ENCODE measurements around the gene LIF. TPM values are rescaled to one million over a fixed set of nuclear protein-coding genes. Genes with fewer than 3 reads are reported as not detected.

LIF gene
- total RNA-seq, 1 experiment from 2014 or later = 34.4 TPM

DNA sequence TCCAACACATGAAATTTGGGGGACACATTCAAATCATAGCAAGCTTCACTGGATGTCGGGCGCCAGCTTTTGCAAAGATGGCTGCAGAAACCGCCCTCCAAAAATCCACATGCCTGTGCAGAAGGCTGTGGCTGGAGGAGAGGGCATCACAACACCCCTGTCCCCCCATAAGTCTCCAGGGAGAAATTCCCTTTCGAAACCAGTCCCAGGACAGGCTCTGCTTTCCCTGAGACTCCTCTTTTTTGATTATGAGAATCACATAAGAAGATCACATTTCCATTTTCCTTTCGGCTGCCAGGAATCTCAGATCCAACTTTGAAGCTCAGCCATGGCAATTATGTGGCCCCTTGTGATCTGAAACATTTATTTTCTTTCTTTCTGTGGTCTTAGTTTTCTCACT, 9.7 kb downstream of the LIF start:
- ATAC-seq (no peak), DNase-seq (ENCODE audit: low read depth, low spot score) (no peak)
- intact Hi-C loops (cut with micrococcal nuclease; ENCODE audit: unreplicated experiment) = no loop called here
- H3K27ac ChIP-seq (ENCODE audit: low read length) = peak overlapping the region; percentile 95
- H3K27me3 ChIP-seq (ENCODE audit: control insufficient read depth, insufficient read depth, low read length) = no peaks in the 10 kb centered on the region
- in situ Hi-C loops (cut with HindIII; ENCODE audit: low pct_unique_long_range_greater_than_20kb, low sequenced_read_pairs) = no loop called here
- no peaks in the 10 kb centered on the region for H3K9me3 ChIP-seq (ENCODE audit: control insufficient read depth, insufficient read depth, low read depth, low read length)
- H3K4me1 ChIP-seq (ENCODE audit: control insufficient read depth, insufficient read depth, low read length) = peaks cover 81% of the 10 kb centered on the region
- POLR2A ChIA-PET = no interaction called here
- TF ChIP-seq TCF7L2 (IDR thresholded peaks at IDR 0.05; ENCODE audit: low read depth, low read length) = no peak
- no peak for TF ChIP-seq POLR2AphosphoS5 (IDR thresholded peaks at IDR 0.05; ENCODE audit: low read depth, low read length)
- TF ChIP-seq, protein P1, sequence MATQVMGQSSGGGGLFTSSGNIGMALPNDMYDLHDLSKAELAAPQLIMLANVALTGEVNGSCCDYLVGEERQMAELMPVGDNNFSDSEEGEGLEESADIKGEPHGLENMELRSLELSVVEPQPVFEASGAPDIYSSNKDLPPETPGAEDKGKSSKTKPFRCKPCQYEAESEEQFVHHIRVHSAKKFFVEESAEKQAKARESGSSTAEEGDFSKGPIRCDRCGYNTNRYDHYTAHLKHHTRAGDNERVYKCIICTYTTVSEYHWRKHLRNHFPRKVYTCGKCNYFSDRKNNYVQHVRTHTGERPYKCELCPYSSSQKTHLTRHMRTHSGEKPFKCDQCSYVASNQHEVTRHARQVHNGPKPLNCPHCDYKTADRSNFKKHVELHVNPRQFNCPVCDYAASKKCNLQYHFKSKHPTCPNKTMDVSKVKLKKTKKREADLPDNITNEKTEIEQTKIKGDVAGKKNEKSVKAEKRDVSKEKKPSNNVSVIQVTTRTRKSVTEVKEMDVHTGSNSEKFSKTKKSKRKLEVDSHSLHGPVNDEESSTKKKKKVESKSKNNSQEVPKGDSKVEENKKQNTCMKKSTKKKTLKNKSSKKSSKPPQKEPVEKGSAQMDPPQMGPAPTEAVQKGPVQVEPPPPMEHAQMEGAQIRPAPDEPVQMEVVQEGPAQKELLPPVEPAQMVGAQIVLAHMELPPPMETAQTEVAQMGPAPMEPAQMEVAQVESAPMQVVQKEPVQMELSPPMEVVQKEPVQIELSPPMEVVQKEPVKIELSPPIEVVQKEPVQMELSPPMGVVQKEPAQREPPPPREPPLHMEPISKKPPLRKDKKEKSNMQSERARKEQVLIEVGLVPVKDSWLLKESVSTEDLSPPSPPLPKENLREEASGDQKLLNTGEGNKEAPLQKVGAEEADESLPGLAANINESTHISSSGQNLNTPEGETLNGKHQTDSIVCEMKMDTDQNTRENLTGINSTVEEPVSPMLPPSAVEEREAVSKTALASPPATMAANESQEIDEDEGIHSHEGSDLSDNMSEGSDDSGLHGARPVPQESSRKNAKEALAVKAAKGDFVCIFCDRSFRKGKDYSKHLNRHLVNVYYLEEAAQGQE (IDR thresholded peaks at IDR 0.05; ENCODE audit: insufficient read depth in 1 of 2, low read depth in 2 of 2, low read length in 1 of 2) = no peak
- no peak for TF ChIP-seq SIN3A (IDR thresholded peaks at IDR 0.05; ENCODE audit: borderline replicate concordance, insufficient read depth, low read depth, low read length)
- TF ChIP-seq, protein P2, sequence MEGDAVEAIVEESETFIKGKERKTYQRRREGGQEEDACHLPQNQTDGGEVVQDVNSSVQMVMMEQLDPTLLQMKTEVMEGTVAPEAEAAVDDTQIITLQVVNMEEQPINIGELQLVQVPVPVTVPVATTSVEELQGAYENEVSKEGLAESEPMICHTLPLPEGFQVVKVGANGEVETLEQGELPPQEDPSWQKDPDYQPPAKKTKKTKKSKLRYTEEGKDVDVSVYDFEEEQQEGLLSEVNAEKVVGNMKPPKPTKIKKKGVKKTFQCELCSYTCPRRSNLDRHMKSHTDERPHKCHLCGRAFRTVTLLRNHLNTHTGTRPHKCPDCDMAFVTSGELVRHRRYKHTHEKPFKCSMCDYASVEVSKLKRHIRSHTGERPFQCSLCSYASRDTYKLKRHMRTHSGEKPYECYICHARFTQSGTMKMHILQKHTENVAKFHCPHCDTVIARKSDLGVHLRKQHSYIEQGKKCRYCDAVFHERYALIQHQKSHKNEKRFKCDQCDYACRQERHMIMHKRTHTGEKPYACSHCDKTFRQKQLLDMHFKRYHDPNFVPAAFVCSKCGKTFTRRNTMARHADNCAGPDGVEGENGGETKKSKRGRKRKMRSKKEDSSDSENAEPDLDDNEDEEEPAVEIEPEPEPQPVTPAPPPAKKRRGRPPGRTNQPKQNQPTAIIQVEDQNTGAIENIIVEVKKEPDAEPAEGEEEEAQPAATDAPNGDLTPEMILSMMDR (IDR thresholded peaks at IDR 0.05) = no peak
- CTCF ChIA-PET = no interaction called here
- H3K4me3 ChIP-seq (ENCODE audit: low read depth in 2 of 2, low read length in 2 of 2) = no peak overlapping the region
- H3K36me3 ChIP-seq (ENCODE audit: control insufficient read depth, insufficient read depth, low read length) = no peaks in the 10 kb centered on the region
- BruUV-seq (replicated peaks) = no TSS peak

DNA sequence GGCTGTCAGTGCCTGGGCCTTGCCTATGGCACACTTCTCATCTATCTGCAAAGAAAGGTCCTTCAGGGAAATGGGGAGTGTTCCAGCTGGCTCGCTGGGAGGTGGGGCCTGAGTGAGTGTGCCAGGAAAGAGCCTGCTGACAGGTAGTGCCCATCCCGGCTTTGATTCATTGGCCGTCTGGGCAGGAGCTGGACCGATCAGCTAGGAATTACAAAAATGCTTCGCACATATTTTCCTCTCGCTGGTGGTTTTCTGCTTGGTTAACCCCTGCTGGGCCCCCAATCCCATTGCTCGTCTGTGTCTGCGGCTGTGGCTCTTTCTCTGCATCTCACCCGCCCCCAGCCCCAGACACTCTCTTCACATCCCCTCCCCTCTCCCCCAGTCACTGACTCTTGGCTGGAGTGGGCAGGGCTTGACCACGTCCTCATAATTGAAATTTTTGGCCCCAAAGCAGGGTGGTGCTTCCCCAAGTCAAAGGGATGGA, 10.8 kb downstream of the LIF start:
- TF ChIP-seq SIN3A (IDR thresholded peaks at IDR 0.05; ENCODE audit: borderline replicate concordance, insufficient read depth, low read depth, low read length) = no peak
- TF ChIP-seq, protein P2 (IDR thresholded peaks at IDR 0.05) = no peak
- in situ Hi-C loops (cut with HindIII; ENCODE audit: low pct_unique_long_range_greater_than_20kb, low sequenced_read_pairs) = no loop called here
- peaks cover 69% of the 10 kb centered on the region for H3K4me1 ChIP-seq (ENCODE audit: control insufficient read depth, insufficient read depth, low read length)
- POLR2A ChIA-PET = no interaction called here
- no TSS peak for BruUV-seq (replicated peaks)
- no peak overlapping the region for H3K4me3 ChIP-seq (ENCODE audit: low read depth in 2 of 2, low read length in 2 of 2)
- no peaks in the 10 kb centered on the region for H3K36me3 ChIP-seq (ENCODE audit: control insufficient read depth, insufficient read depth, low read length)
- no peaks in the 10 kb centered on the region for H3K9me3 ChIP-seq (ENCODE audit: control insufficient read depth, insufficient read depth, low read depth, low read length)
- no peak for DNase-seq (ENCODE audit: low read depth, low spot score)
- ATAC-seq = peak; percentile 59
- intact Hi-C loops (cut with micrococcal nuclease; ENCODE audit: unreplicated experiment) = no loop called here
- H3K27ac ChIP-seq (ENCODE audit: low read length) = peak overlapping the region; percentile 95
- CTCF ChIA-PET = no interaction called here
- H3K27me3 ChIP-seq (ENCODE audit: control insufficient read depth, insufficient read depth, low read length) = no peaks in the 10 kb centered on the region

All from Panc1 (cell line).